Ascending aorta (tissue), 2 donors: Measurements from ENCODE around the gene CLIC4. TPM values are rescaled to one million over a fixed set of nuclear protein-coding genes. Genes with fewer than 3 reads are reported as not detected.

Source experiments
- DNase-seq, 2 donors: peaks; one replicate each; pipeline ENCODE4 v3.0.0-alpha.2; 2019; ENCODE audit warnings: low spot score in 2 of 2
- H3K27ac ChIP-seq, 2 donors: fragments of 200-600 bp; sonication (generic); one replicate each; pipeline ENCODE4 v1.5.1; 2016 to 2017; ENCODE audit warnings: mild to moderate bottlenecking in 1 of 2
- H3K27me3 ChIP-seq: fragments of 200-600 bp; sonication (generic); one replicate; pipeline ENCODE4 v1.5.1; 2017
- H3K36me3 ChIP-seq, 2 donors: fragments of 200-600 bp; sonication (generic); one replicate each; pipeline ENCODE4 v1.5.1; 2016
- H3K4me1 ChIP-seq, 2 donors: fragments of 200-600 bp; sonication (generic); one replicate each; pipeline ENCODE4 v1.5.1; 2016 to 2017; ENCODE audit warnings: mild to moderate bottlenecking in 1 of 2
- H3K4me3 ChIP-seq, 2 donors: fragments of 200-600 bp; sonication (generic); one replicate each; pipeline ENCODE4 v1.5.1; 2016 to 2017; ENCODE audit warnings: mild to moderate bottlenecking in 1 of 2
- H3K9me3 ChIP-seq, 2 donors: fragments of 200-600 bp; sonication (generic); one replicate each; pipeline ENCODE4 v1.5.1; 2016
- intact Hi-C: fragments of 100-400 bp; cut with DNase I; formaldehyde crosslinking; loops from one replicate; pipeline ENCODE4 v1.15.1; 2023
- total RNA-seq: library from RNA; depleted of rRNA; stranded (reverse); fragments of >200 nt; gene quantifications from one replicate; pipeline ENCODE4 v1.1.0, GENCODE V29; 2016
- TF ChIP-seq, protein P1 (sequence below), 3 experiments: fragments of 200-600 bp in 2 of 3; fragments of 450-650 bp in 1 of 3; sonication (generic) in 2 of 3; IDR thresholded peaks; one replicate each; pipeline ENCODE4 v1.5.1; 2016 to 2019; ENCODE audit warnings: antibody characterized with exemption in 3 of 3, mild to moderate bottlenecking in 1 of 3, moderate library complexity in 1 of 3

CLIC4 gene
- total RNA-seq, 1 donor from 2014 or later = 494 TPM

DNA sequence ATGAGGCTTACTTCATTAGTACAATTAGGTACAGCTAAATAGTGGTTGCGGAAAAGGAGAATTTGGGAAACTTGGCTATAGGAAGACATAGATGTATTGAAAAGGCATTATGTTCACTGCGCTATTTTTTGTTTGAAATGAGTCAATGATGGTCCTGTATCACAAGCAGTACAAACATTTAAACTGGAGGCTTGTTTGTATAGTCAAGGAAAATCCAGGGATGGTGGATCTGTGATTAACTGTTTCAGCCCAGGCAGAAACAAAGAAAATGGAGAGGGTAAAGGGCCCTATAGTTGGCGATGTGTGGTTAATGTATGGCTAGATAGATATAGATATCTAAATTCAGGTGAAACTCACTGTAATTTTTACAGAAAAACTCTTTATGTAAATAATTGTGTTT is 79.9 kb downstream of the CLIC4 start:
- H3K4me3 ChIP-seq = no peak overlapping the region
- H3K36me3 ChIP-seq = peaks cover 0 to 9% of the 10 kb centered on the region in 2 donors
- H3K9me3 ChIP-seq = no peaks in the 10 kb centered on the region
- no peaks in the 10 kb centered on the region for H3K27me3 ChIP-seq
- peaks cover 4 to 73% of the 10 kb centered on the region in 2 donors for H3K4me1 ChIP-seq
- intact Hi-C loops = loop anchor here (5.0 kb wide), 1 partner anchor 78 kb away; the partner anchor contains the start of gene CLIC4
- no peak overlapping the region for H3K27ac ChIP-seq
- TF ChIP-seq, protein P1, sequence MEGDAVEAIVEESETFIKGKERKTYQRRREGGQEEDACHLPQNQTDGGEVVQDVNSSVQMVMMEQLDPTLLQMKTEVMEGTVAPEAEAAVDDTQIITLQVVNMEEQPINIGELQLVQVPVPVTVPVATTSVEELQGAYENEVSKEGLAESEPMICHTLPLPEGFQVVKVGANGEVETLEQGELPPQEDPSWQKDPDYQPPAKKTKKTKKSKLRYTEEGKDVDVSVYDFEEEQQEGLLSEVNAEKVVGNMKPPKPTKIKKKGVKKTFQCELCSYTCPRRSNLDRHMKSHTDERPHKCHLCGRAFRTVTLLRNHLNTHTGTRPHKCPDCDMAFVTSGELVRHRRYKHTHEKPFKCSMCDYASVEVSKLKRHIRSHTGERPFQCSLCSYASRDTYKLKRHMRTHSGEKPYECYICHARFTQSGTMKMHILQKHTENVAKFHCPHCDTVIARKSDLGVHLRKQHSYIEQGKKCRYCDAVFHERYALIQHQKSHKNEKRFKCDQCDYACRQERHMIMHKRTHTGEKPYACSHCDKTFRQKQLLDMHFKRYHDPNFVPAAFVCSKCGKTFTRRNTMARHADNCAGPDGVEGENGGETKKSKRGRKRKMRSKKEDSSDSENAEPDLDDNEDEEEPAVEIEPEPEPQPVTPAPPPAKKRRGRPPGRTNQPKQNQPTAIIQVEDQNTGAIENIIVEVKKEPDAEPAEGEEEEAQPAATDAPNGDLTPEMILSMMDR (IDR thresholded peaks at IDR 0.05) = no peak
- no peak for DNase-seq

DNA sequence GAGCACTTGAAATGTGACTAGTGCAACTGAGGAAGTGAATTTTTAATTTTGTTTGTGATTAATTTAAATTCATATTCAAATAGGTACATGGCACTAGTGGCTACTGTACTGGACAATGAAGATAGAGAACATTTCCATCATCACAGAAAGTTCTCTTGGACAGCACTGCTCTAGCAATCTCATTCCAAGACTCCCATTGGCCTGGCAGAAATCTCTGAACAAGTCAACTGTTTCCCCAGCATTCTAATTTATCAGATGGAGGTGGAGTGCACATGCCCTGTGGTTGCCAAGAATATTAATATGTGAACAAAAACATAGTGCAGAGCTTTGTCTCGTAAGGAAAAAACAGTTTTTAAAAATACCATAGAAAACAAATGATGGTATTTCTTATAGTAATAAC is 81.3 kb downstream of the CLIC4 start:
- Histone ChIP-seq H3K36me3 (no peaks in the 10 kb centered on the region), H3K4me3 (no peak overlapping the region), H3K4me1 (peaks cover 4 to 72% of the 10 kb centered on the region in 2 donors), H3K27ac (peak overlapping the region; percentile 4 to 46), H3K9me3 (no peaks in the 10 kb centered on the region), H3K27me3 (no peaks in the 10 kb centered on the region)
- intact Hi-C loops = loop anchor here (5.0 kb wide), 1 partner anchor 79 kb away; the partner anchor contains the start of gene CLIC4
- TF ChIP-seq, protein P1 (IDR thresholded peaks at IDR 0.05) = no peak
- no peak for DNase-seq

DNA sequence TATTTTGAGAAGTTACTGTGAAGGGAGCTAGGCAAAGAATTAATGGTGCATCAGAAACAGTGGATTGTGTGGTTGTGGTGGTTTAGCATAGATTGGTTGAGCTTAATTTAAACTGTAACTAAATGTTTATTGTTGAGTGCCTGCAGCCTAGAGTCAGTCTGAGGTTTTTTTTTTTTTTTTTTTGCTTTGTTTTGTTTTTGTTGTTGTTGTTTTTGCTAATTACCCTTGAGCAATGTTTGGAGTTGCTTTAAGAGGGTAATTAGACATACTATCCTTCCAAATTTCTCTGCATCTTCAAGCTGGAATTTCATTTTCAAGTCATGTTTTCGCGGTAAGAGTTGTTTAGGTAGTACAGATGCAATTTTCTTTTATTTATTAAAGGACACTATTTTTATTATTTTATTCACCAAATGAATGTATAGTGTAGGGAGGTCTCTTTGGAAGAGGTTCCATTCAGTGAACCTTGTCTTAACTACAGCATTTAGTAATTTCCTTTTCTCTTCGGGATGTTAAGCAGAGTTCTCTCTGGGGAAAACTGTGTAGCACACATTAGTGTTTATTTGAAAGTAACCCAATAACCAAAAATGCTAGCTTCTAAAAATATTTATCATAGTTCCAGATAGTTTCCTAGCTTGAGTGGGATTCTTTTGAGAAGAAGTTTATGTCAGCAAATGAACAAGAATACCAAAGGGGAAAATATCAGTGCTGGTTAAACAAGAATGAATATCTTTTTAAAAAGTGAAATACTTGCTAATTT is 82.3 kb downstream of the CLIC4 start:
- Histone ChIP-seq H3K27ac (peak overlapping the region in 1 of 2 donors; percentile 46), H3K27me3 (no peaks in the 10 kb centered on the region), H3K4me1 (peaks cover 4 to 70% of the 10 kb centered on the region in 2 donors), H3K36me3 (no peaks in the 10 kb centered on the region), H3K9me3 (no peaks in the 10 kb centered on the region), H3K4me3 (peak overlapping the region in 1 of 2 donors; percentile 12)
- DNase-seq = no peak
- TF ChIP-seq, protein P1 (IDR thresholded peaks at IDR 0.05) = no peak
- intact Hi-C loops = loop anchor here (5.0 kb wide), 1 partner anchor 80 kb away; the partner anchor contains the start of gene CLIC4

DNA sequence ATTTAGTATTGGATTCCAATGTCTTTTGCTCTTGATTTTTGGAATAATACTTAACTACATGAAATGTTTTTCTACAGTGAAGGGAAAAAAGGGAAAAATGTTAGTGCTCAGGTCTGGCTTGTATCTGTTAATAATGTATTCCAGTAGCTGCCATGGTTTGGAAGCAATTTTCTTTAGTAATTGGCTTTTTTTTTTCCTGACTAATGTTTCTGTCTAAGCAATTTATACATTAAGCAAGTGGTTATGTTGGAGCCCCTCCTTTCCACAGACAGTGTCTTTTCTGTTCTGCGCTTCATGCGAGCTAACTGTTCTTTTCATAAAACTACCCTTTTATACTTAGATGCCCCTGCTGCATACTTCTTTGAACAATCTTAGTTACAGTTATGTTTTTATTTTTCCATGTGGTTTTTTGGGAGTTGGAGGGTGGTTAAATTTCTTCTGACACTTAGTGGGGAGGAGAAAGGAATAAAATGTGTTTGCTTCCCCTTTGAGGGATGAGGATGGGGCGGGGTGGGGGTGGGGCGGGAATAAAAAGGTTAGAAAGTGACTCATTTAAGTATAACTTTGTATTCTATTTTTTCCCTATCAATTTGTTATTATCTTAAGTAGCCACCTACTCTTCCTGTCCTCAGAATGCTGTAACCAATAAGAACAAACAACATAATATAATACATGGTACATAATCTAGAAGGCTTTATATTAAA is 83.1 kb downstream of the CLIC4 start:
- Histone ChIP-seq H3K9me3 (no peaks in the 10 kb centered on the region), H3K27ac (peak overlapping the region; percentile 46 to 53), H3K4me1 (peaks cover 4 to 62% of the 10 kb centered on the region in 2 donors), H3K27me3 (no peaks in the 10 kb centered on the region), H3K4me3 (peak overlapping the region; percentile 12 to 15), H3K36me3 (no peaks in the 10 kb centered on the region)
- DNase-seq = no peak
- TF ChIP-seq, protein P1 (IDR thresholded peaks at IDR 0.05) = no peak
- intact Hi-C loops = loop anchor here (5.0 kb wide), 1 partner anchor 81 kb away; the partner anchor contains the start of gene CLIC4

DNA sequence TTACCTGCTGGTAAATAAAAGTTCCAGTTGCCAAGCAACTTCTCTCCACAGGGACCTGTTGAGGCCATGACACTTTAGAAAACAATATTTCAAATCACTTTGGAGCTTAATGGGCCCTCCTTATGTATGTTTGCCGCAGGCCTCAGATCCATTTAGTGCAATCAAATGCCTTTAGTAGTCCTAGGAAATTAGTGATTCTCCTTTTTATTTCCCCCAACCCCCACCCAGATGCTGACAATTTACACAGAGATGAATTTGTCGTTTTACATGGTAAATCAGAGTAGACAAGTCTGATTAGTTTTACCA is 83.6 kb downstream of the CLIC4 start:
- peaks cover 4 to 59% of the 10 kb centered on the region in 2 donors for H3K4me1 ChIP-seq
- DNase-seq = no peak
- H3K36me3 ChIP-seq = no peaks in the 10 kb centered on the region
- H3K27ac ChIP-seq = peak overlapping the region; percentile 46 to 53
- H3K27me3 ChIP-seq = no peaks in the 10 kb centered on the region
- intact Hi-C loops = loop anchor here (5.0 kb wide), 1 partner anchor 82 kb away; the partner anchor contains the start of gene CLIC4
- TF ChIP-seq, protein P1 (IDR thresholded peaks at IDR 0.05) = no peak
- no peaks in the 10 kb centered on the region for H3K9me3 ChIP-seq
- no peak overlapping the region for H3K4me3 ChIP-seq
